HG03521 (cell line): ENCODE data around the gene THRA.

Source experiments
- ATAC-seq: cut with Tn5 transposase; IDR thresholded peaks from one replicate; pipeline ENCODE4 v1.9.1; 2021; ENCODE audit warnings: mild to moderate bottlenecking, moderate library complexity; ENCODE audit not compliant: unreplicated experiment

The THRA gene

GRCh38 chr17:40063187-40063771, 514 bp downstream of the THRA start:
- peak; percentile 31 for ATAC-seq

GRCh38 chr17:40063901-40064531, 1.3 kb downstream of the THRA start:
- ATAC-seq, result no peak

DNA sequence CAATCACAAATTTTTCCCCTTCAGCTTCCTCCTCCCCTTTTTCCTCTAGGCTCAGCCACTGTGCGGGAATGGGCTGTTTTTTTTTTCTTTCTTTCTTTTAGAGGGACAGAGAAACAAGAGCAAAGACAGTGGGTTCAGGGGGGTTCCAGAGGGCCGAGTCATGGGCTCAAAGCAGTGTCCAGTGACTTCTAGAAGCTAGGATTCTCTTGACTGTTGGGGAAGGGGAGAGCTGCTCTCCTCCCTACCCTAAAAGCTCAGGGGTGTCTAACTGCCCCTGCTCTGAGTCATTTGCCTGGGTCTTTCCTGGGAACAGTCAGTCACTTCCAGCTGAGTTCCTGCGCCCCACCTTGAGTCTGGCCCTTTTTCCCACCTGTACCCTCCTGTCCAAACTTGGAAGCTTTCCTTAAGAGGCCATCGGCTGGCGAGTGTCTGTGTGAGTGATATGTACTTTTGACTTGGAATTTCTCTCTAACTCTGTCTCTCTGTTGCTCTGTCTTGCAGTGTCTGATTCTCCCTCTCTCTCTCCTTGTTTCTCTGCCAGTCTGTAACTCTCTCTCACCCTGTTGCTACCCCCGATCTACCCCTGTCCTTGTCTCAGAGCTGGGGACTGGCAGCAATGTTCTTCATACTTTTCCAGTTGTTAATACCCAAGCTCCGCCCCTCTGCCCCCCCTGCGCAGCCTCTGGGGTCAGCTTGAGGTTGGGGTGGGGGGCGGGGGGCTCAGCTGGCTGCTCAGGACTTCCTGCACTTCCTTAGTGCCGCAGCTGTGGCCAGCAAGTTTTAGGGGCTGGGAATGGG, 2.4 kb downstream of the THRA start:
- no peak for ATAC-seq

GRCh38 chr17:40065769-40066510, 3.2 kb downstream of the THRA start:
- ATAC-seq, result no peak

- no peak for ATAC-seq
Measured at GRCh38 chr17:40067710-40068109, 4.9 kb downstream of the THRA start.

DNA sequence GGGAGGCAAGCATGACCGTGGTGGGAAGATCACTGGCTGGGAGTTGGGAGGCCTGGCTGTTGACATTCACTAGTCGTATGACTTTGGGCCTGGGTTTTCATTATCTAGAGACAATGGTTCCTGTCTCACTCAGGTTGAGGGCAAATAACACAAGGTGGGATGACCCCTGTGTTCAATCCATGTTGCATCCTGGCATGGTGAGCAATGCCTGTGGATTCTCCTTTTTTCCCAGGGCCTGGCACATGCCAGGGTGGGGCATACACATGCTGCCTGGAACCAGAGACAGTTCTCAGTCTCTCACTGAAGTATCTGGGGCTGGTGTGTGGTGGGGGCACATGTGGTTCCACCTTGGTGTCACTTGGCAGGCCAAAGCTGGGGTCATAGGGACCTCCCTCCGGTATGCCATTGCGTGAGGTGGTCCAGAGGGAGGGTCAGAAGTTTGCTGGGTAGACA, 5.4 kb downstream of the THRA start:
- ATAC-seq, result no peak

DNA sequence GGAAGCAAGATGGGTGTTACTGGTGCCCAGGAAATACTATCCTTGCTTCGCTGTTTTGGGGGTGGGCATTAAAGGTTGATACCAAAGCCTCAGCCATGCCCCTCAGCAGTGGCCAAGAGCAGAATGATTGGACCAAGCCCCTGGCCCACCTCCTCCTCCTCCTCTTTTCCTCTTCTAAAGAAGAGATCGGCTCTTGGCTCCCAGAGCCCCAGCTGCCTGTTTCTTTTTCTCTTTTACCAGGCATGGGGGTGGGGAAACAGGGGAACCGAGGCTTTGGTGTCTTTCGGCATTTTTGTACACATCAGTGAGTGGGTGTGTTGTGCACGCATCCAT, 5.8 kb downstream of the THRA start:
- ATAC-seq, result no peak

- ATAC-seq, result no peak
Measured at GRCh38 chr17:40068917-40069750, 6.4 kb downstream of the THRA start.

GRCh38 chr17:40069751-40070708, 7.3 kb downstream of the THRA start:
- ATAC-seq, result no peak

DNA sequence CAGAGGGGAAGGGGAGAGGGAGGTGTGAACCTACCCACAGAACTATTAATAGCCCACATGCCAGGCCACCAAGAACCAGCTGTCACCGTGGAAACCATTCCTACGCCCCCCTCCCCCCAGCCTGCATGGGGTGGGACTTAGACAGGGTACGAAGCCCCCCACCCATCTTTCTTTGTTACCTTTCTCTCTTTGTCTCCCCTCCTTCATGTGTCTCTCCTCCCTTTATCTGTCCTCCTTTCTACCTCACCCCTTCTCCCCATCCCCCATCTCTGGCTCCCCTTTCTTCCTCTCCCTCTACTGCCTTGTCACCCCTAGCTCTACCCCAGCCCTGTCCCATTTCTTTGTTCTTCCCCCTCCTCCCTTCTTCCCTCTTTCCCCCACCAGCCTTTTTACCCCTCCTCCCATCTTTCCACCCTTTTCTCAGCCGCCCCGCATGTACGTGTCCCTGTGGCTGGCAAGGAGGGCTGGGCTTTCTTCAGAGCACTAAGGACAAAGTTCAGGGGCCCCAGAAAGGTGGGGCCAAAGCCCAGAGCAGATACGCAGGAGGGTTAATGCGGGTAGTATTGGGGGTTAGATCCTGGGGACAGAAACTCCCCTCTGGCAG, 8.0 kb downstream of the THRA start:
- no peak for ATAC-seq

DNA sequence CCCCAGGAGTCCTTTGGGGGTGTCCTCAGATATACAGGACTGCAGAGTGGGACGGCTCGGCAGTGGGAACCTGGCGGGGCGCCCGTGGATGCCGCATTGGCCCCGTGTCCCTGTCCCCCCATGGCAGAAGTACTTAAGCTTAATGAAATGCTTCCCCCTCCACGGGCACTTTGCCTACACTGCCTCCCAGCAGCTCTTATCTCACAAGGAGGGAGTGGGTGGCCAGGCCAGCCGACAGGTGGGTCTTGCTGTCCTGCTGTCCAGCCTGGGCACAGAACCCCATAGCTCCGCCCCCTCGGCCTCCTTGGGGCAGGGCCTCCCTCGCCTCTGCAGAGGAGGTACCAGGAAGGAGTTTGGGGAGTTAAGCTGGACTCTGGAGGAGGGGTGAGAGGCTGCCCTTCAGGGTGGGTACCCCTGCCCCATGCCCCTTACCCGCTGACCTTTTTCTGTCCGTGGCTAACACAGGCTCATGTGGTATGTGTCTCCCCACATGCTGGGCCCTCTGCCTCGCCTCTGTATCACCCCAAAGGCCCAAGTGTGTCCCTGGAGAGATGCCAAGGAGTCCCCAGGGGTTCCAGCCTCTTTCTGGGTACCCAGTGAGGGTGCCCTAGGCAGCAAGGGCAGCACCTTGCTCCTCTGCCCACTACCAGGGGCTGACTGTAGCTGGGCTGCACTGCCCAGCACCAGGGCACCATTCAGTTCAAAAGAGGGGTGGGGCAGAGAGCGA, 8.7 kb downstream of the THRA start:
- ATAC-seq, result no peak

DNA sequence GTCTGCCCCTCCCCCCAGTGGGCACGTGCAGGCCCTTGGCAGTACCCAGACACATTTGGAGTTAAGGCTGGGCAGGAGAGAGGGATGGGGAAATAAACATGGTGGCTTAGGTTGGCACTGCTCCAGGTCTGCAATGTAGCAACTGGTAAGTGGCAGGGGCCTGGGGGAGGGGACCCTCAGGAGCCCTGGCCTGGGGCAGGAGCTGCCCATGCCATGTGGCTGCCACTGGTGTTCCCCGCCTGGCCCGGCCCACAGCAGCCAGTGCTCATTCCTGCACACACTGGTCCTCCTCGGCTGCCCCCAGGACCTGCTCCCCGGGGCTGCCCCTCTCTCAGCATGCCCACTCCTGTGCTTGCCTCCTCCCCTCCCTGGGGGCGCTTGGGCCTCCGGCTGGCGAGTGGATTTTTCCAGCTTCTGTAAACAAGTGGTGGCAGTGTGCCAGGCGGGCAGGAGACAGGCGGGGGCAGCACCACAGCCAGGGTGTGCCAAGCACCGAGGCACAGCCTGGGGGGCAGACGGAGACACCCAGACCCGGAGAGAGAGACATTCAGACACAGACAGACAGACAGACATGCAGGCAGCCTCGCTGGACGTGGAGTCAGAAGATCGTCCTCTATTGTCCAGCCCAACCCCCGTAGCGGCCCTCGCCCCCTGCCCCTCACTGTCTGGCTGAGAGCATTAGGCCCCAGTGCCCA, 9.4 kb downstream of the THRA start:
- no peak for ATAC-seq

GRCh38 chr17:40072735-40073346, 10.1 kb downstream of the THRA start:
- ATAC-seq, result no peak

DNA sequence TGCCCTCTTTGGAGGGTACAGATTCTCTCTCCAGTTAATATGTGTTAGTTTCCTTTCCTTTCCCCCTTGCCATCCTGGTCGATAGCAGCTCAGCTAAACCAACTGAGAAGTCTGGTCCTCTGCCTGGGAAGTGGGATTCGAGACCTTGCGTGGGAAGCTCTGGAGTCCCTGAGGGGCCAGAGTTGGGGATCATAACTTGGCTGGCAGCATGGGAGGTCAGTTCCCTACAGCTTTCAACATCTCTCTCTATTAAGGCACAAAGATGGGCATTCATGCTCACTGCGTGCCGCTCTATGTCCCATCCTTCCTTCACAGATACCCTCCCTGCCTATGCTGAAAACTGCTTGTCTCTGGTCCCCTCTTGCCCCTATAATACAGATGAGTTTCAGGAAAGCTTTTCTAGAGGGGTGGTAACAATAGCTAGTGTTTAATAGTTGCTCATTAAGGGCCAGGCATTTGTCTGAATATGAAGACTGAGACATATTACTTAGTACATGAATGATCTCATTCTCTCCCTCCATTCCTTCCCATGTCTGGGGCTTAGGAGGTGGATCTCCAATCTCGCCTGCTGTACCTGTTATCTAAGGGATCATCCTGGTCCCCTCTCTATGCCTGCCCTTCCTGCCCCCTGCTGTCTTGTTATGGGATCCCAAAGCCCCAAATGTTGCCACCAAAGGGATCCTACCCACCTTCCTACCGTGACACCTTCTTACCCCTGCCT, 10.8 kb downstream of the THRA start:
- no peak for ATAC-seq

DNA sequence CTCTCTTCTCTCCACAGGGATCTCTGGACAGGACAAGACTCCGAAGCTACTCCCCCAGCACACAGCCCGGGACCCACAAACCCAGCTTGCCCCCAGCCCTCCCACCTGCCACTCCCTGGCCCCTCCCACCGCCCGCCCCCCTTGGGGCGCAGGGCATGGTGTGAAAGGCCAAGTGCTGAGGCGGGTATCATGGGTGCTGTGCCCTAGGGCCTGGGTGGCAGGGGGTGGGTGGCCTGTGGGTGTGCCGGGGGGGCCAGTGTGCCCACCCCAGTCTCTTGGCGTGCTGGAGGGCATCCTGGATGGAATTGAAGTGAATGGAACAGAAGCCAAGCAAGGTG, 11.4 kb downstream of the THRA start:
- no peak for ATAC-seq

GRCh38 chr17:40074871-40075200, 12.1 kb downstream of the THRA start:
- no peak for ATAC-seq
